Upper lobe of left lung (tissue), 6 donors: ENCODE results near the gene EVC2. TPM values are rescaled to one million over a fixed set of nuclear protein-coding genes. Genes with fewer than 3 reads are reported as not detected.

ENCODE experiments used
- ATAC-seq, 2 donors: fragments of 200-7000 bp; cut with Tn5 transposase; one replicate each; pipeline ENCODE4 v1.9.1; 2022; ENCODE audit warnings: mild to moderate bottlenecking in 2 of 2, moderate library complexity in 2 of 2; ENCODE audit not compliant: low FRiP score in 2 of 2
- DNase-seq, 2 donors: peaks; one replicate each; pipeline ENCODE4 v3.0.0-alpha.2; 2019 to 2020
- H3K27ac ChIP-seq, 4 donors: fragments of 200-600 bp; sonication (generic); one replicate each; pipeline ENCODE4 v1.5.1; 2016 to 2019
- H3K27me3 ChIP-seq, 4 donors: fragments of 200-600 bp; sonication (generic); one replicate each; pipeline ENCODE4 v1.5.1; 2017 to 2019
- H3K36me3 ChIP-seq, 4 donors: fragments of 200-600 bp; sonication (generic); one replicate each; pipeline ENCODE4 v1.5.1; 2016 to 2019
- H3K4me1 ChIP-seq, 4 donors: fragments of 200-600 bp; sonication (generic); one replicate each; pipeline ENCODE4 v1.5.1; 2018 to 2019
- H3K4me3 ChIP-seq, 4 donors: fragments of 200-600 bp; sonication (generic); one replicate each; pipeline ENCODE4 v1.5.1; 2017 to 2019; ENCODE audit warnings: mild to moderate bottlenecking in 2 of 4, moderate library complexity in 1 of 4
- H3K9me3 ChIP-seq, 4 donors: fragments of 200-600 bp; sonication (generic); one replicate each; pipeline ENCODE4 v1.5.1; 2018 to 2019
- CTCF ChIP-seq, 6 experiments: fragments of 450-650 bp in 4 of 6; fragments of 200-600 bp in 2 of 6; sonication (generic) in 2 of 6; IDR thresholded peaks; one replicate each; pipeline ENCODE4 v1.5.1; 2016 to 2019; ENCODE audit warnings: antibody characterized with exemption in 6 of 6
- EP300 ChIP-seq, 4 donors: sonication (generic); formaldehyde crosslinking; IDR thresholded peaks; one replicate each; pipeline ENCODE4 v1.5.1; 2017; ENCODE audit warnings: antibody characterized with exemption in 4 of 4, control low read depth in 2 of 4
- POLR2A ChIP-seq, 4 donors: fragments of 450-650 bp; IDR thresholded peaks; one replicate each; pipeline ENCODE4 v1.5.1; 2016 to 2017; ENCODE audit warnings: antibody characterized with exemption in 4 of 4, mild to moderate bottlenecking in 2 of 4
- POLR2AphosphoS5 ChIP-seq, 2 donors: sonication (generic); formaldehyde crosslinking; IDR thresholded peaks; one replicate each; pipeline ENCODE4 v1.5.1; 2017; ENCODE audit warnings: antibody characterized with exemption in 2 of 2
- WGBS, 2 donors: methylation state at CpG; one replicate each; pipeline ENCODE4 v1.1.5; 2017 to 2018; 5-methylcytosine and 5-hydroxymethylcytosine counted together
- total RNA-seq, 6 donors: library from RNA; depleted of rRNA in 4 of 6; stranded (reverse); fragments of >200 nt in 4 of 6; gene quantifications; one replicate each; pipeline versions ENCODE4 v1.1.0 to v1.2.1, GENCODE V29; 2016 to 2021
- donor health status: DM: no; HTN: no; CAD: no; lungs with moderate emphysema.
- donor health status: DM: no; HTN: yes; CAD: no; lungs with severe emphysema.

Gene EVC2
- total RNA-seq, 6 donors from 2014 or later: 3.2 to 26.2 (median 5.6) TPM

DNA sequence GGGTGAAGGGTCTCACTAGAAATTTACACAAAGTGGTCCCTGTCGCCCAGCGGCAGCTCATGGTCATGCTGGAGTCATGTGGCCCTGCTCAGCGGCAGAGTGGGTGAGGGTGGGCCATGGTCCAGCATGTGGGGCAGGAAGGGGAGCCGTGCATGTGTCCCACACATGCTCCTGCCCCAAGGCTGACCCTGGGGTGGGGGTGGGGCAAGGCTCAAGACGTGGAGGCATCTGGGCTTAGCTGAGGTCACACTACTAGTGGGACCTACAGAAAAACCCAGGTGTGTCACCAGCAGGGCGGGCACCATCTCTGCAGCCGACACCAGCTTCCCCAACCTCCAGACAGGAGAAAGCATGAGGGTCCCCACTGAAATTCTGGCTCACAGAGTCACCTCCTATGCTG lies 45.0 kb upstream of the EVC2 start:
- Histone ChIP-seq H3K27ac (no peak overlapping the region), H3K36me3 (peaks cover 0 to 56% (median 7%) of the 10 kb centered on the region in 4 donors), H3K4me3 (no peak overlapping the region), H3K4me1 (no peaks in the 10 kb centered on the region), H3K9me3 (no peaks in the 10 kb centered on the region), H3K27me3 (no peaks in the 10 kb centered on the region)
- ATAC-seq: no peak
- WGBS, 2 donors: 89% methylated on average over 6 of the region's 7 CpGs; no CpG with 5 or more reads in 1 of the 2 donors
- TF ChIP-seq EP300 (IDR thresholded peaks at IDR 0.05) (no peak), POLR2AphosphoS5 (IDR thresholded peaks at IDR 0.05) (no peak), CTCF (IDR thresholded peaks at IDR 0.05) (no peak), POLR2A (IDR thresholded peaks at IDR 0.05) (no peak)
- no peak for DNase-seq

- DNase-seq: no peak
- ATAC-seq: no peak
These were observed 44.2 kb upstream of the EVC2 start for GRCh38 chr4:5752376-5753184.

DNA sequence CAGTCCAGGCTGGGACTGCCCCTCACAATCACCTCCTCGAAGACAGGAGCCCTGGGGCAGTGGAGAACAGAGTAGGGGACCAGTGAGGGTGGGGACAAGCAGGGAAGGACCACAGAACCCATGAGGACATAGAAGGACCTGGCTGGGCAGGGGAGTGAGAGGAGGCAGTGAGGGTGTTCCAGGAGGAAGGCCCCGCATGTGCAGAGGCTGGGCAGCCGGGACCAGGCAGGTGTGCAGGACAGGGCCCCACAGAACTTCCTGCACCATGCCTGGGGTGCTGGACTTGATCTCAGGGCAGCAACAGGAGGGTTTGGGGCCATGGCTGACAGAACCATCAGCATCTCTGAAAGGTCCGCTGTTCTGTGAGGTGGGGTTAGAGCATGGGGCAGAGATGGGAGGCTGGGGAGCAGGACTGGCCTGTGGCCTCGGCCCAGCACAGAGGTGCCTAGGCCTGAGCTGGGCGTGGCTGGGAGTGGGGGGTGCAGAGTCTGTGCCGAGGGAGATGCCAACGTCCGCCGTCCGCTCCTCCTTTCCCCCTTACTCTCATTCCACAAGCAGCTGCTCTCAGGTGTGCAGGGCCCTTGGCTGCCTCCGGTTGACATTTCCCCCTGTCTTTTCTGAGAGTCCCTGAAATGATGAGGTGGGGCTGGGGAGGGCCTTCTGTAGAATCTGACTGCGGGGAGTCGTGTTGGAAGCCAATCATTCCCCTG lies 43.5 kb upstream of the EVC2 start:
- DNase-seq (no peak), ATAC-seq (no peak)
- TF ChIP-seq EP300 (IDR thresholded peaks at IDR 0.05) (no peak), CTCF (IDR thresholded peaks at IDR 0.05) (no peak), POLR2AphosphoS5 (IDR thresholded peaks at IDR 0.05) (no peak), POLR2A (IDR thresholded peaks at IDR 0.05) (no peak)
- no peaks in the 10 kb centered on the region for H3K4me1 ChIP-seq
- 78 to 93% methylated on average over 4 to 13 of the region's 14 CpGs for WGBS, 2 donors
- H3K9me3 ChIP-seq: no peaks in the 10 kb centered on the region
- H3K36me3 ChIP-seq: peaks cover 0 to 46% (median 7%) of the 10 kb centered on the region in 4 donors
- no peak overlapping the region for H3K27ac ChIP-seq
- H3K4me3 ChIP-seq: no peak overlapping the region
- no peaks in the 10 kb centered on the region for H3K27me3 ChIP-seq

More at GRCh38 chr4:5752376-5753184, 44.2 kb upstream of the EVC2 start:
- peaks cover 0 to 52% (median 7%) of the 10 kb centered on the region in 4 donors for H3K36me3 ChIP-seq
- H3K4me3 ChIP-seq: no peak overlapping the region
- no peaks in the 10 kb centered on the region for H3K9me3 ChIP-seq
- no peaks in the 10 kb centered on the region for H3K27me3 ChIP-seq
- H3K4me1 ChIP-seq: no peaks in the 10 kb centered on the region
- WGBS, 2 donors: 82 to 86% methylated on average over 20 to 26 of the region's 26 CpGs
- no peak overlapping the region for H3K27ac ChIP-seq
- TF ChIP-seq EP300 (IDR thresholded peaks at IDR 0.05) (no peak), POLR2AphosphoS5 (IDR thresholded peaks at IDR 0.05) (no peak), POLR2A (IDR thresholded peaks at IDR 0.05) (no peak), CTCF (IDR thresholded peaks at IDR 0.05) (no peak)

GRCh38 chr4:5750946-5751665 lies 42.7 kb upstream of the EVC2 start:
- Histone ChIP-seq H3K27ac (no peak overlapping the region), H3K4me1 (no peaks in the 10 kb centered on the region), H3K36me3 (peaks cover 0 to 39% (median 4%) of the 10 kb centered on the region in 4 donors), H3K9me3 (no peaks in the 10 kb centered on the region), H3K4me3 (no peak overlapping the region), H3K27me3 (no peaks in the 10 kb centered on the region)
- no peak for TF ChIP-seq CTCF (IDR thresholded peaks at IDR 0.05)
- no peak for TF ChIP-seq POLR2AphosphoS5 (IDR thresholded peaks at IDR 0.05)
- TF ChIP-seq POLR2A (IDR thresholded peaks at IDR 0.05): no peak
- TF ChIP-seq EP300 (IDR thresholded peaks at IDR 0.05): no peak
- ATAC-seq (no peak), DNase-seq (no peak)
- 80 to 83% methylated on average over 17 of the region's 17 CpGs for WGBS, 2 donors
